KMS-11 (cell line): ENCODE measurements around the gene MAST4.

ENCODE experiments used
- H2AFZ ChIP-seq: fragments of 200-600 bp; sonication (generic); 2 replicates; pipeline ENCODE4 v1.6.1; 2016; ENCODE audit warnings: antibody characterized with exemption, mixed run types, low read depth
- H3K27ac ChIP-seq: fragments of 200-600 bp; sonication (generic); 2 replicates; pipeline ENCODE4 v1.6.1; 2016; ENCODE audit warnings: mild to moderate bottlenecking, mixed run types
- H3K27me3 ChIP-seq: fragments of 200-600 bp; sonication (generic); 2 replicates; pipeline ENCODE4 v1.6.1; 2017; ENCODE audit warnings: mild to moderate bottlenecking, low read depth, mixed run types, moderate library complexity; ENCODE audit not compliant: insufficient read depth
- H3K36me3 ChIP-seq: fragments of 200-600 bp; sonication (generic); 2 replicates; pipeline ENCODE4 v1.6.1; 2017; ENCODE audit warnings: mild to moderate bottlenecking, mixed run types; ENCODE audit not compliant: insufficient read depth
- H3K4me1 ChIP-seq: fragments of 200-600 bp; sonication (generic); 2 replicates; pipeline ENCODE4 v1.6.1; 2016; ENCODE audit warnings: mild to moderate bottlenecking, low read depth, mixed run types; ENCODE audit not compliant: poor library complexity, severe bottlenecking
- H3K4me2 ChIP-seq: fragments of 200-600 bp; sonication (generic); 2 replicates; pipeline ENCODE4 v1.7.0; 2016; ENCODE audit warnings: mild to moderate bottlenecking, mixed run types
- H3K4me3 ChIP-seq: fragments of 200-600 bp; sonication (generic); IDR thresholded peaks from 2 replicates; pipeline ENCODE4 v1.6.1; 2017; ENCODE audit warnings: low read depth, low read length, mixed read lengths; ENCODE audit not compliant: insufficient read depth
- H3K79me2 ChIP-seq: fragments of 200-600 bp; sonication (generic); 2 replicates; pipeline ENCODE4 v1.6.1; 2016; ENCODE audit warnings: low read depth, mixed run types; ENCODE audit not compliant: insufficient read depth
- H3K9ac ChIP-seq: fragments of 200-600 bp; sonication (generic); 2 replicates; pipeline ENCODE4 v1.6.1; 2016; ENCODE audit warnings: mild to moderate bottlenecking, mixed run types
- H4K20me1 ChIP-seq: fragments of 200-600 bp; sonication (generic); 2 replicates; pipeline ENCODE4 v1.6.1; 2016; ENCODE audit warnings: mild to moderate bottlenecking, mixed run types; ENCODE audit not compliant: insufficient read depth
- CTCF ChIP-seq: fragments of 200-600 bp; sonication (generic); conservative IDR thresholded peaks from 2 replicates; pipeline ENCODE4 v1.6.1; 2017; ENCODE audit warnings: low read depth, mild to moderate bottlenecking, antibody characterized with exemption, low read length, moderate library complexity, mixed read lengths

MAST4 gene

GRCh38 chr5:67031692-67032091 lies 435.5 kb downstream of the MAST4 start:
- Histone ChIP-seq H3K4me3 (no peak overlapping the region), H3K9ac (no peak overlapping the region), H3K79me2 (no peaks in the 10 kb centered on the region), H3K36me3 (no peaks in the 10 kb centered on the region), H4K20me1 (no peaks in the 10 kb centered on the region), H3K4me1 (peaks cover 9% of the 10 kb centered on the region), H3K27ac (no peak overlapping the region), H3K27me3 (no peaks in the 10 kb centered on the region), H3K4me2 (no peak overlapping the region), H2AFZ (no peak overlapping the region)
- no peak for TF ChIP-seq CTCF

GRCh38 chr5:67032921-67033664 lies 436.9 kb downstream of the MAST4 start:
- Histone ChIP-seq H3K27me3 (no peaks in the 10 kb centered on the region), H3K9ac (no peak overlapping the region), H3K79me2 (no peaks in the 10 kb centered on the region), H4K20me1 (no peaks in the 10 kb centered on the region), H2AFZ (no peak overlapping the region), H3K4me3 (no peak overlapping the region), H3K36me3 (no peaks in the 10 kb centered on the region), H3K4me2 (no peak overlapping the region), H3K4me1 (peaks cover 9% of the 10 kb centered on the region), H3K27ac (no peak overlapping the region)
- no peak for TF ChIP-seq CTCF

- no peak for TF ChIP-seq CTCF
- no peak overlapping the region for H3K9ac ChIP-seq
Observed at GRCh38 chr5:67033880-67034651, 437.9 kb downstream of the MAST4 start.

GRCh38 chr5:67035098-67035740 lies 439.0 kb downstream of the MAST4 start:
- H3K27ac ChIP-seq, result no peak overlapping the region
- H3K4me3 ChIP-seq, result no peak overlapping the region
- no peaks in the 10 kb centered on the region for H4K20me1 ChIP-seq
- no peak overlapping the region for H3K4me2 ChIP-seq
- H3K79me2 ChIP-seq, result no peaks in the 10 kb centered on the region
- H2AFZ ChIP-seq, result no peak overlapping the region
- no peaks in the 10 kb centered on the region for H3K27me3 ChIP-seq
- no peak overlapping the region for H3K9ac ChIP-seq
- peaks cover 6% of the 10 kb centered on the region for H3K4me1 ChIP-seq
- no peaks in the 10 kb centered on the region for H3K36me3 ChIP-seq
- no peak for TF ChIP-seq CTCF

More at GRCh38 chr5:67033880-67034651, 437.9 kb downstream of the MAST4 start:
- Histone ChIP-seq H3K27me3 (no peaks in the 10 kb centered on the region), H3K4me1 (peaks cover 9% of the 10 kb centered on the region), H3K79me2 (no peaks in the 10 kb centered on the region), H3K4me3 (no peak overlapping the region), H4K20me1 (no peaks in the 10 kb centered on the region), H3K36me3 (no peaks in the 10 kb centered on the region), H3K4me2 (no peak overlapping the region), H2AFZ (no peak overlapping the region), H3K27ac (no peak overlapping the region)
